LHCN-M2 (cell line): ENCODE results near the gene EIF2S2. TPM values are rescaled to one million over a fixed set of nuclear protein-coding genes. Genes with fewer than 3 reads are reported as not detected.
A peak's percentile ranks its signal among the peaks of the same experiment; 100 is the strongest.

ENCODE experiments used
- DNase-seq: peaks from one replicate; pipeline ENCODE4 v3.0.0-alpha.2; 2012; ENCODE audit warnings: low read depth
- total RNA-seq: library from RNA; depleted of rRNA; stranded (reverse); fragments of >200 nt; gene quantifications from 2 replicates; pipeline ENCODE4 v1.2.3, GENCODE V29; 2014

The EIF2S2 gene
- total RNA-seq, 1 experiment from 2014 or later, result 83.6 TPM

DNA sequence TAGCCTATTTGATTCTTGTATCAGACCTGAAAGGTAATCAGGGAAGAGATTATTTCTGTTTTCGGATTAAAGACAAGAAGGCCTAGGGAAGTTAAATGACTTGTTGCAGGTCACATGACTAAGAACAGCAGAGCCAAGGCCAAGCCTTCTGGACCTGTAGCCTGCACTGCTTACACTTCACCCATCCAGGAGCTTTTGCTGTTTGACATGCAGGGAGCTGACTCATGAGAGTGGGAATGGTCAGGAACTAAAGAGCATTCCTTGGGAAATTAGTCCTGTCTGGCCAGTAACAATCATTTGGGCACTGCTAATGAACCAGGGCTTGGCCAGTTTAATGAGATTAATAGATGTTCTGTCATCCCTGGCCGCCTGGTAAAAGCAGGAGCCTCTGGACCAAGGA is 46.8 kb downstream of the EIF2S2 start:
- DNase-seq, result peak; percentile 44

- DNase-seq, result no peak
Measured at GRCh38 chr20:34064286-34064685, 47.8 kb downstream of the EIF2S2 start.

- peak; percentile 6 for DNase-seq
Measured at GRCh38 chr20:34062570-34063482, 49.2 kb downstream of the EIF2S2 start.

GRCh38 chr20:34061695-34062094 is 50.3 kb downstream of the EIF2S2 start:
- DNase-seq, result no peak

DNA sequence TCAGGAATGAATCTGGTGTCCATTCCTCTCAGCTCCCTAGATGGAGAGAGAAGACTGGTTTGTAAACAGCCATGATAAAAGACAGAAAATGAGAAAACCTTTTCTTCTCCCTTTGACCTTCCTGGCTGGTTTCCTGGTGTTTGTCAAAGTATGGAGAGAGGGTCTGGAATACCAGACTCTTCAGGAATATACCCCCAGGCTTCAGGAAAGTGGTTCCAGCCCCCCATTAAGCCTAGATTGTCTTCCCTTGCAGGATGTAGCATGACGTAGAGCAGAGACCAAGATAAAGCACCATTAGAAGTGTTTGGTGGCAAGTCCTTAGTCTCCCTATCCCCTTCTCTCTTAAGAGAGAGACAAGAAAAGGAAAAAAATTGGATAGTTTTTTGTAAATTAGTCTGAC is 51.1 kb downstream of the EIF2S2 start:
- no peak for DNase-seq

DNA sequence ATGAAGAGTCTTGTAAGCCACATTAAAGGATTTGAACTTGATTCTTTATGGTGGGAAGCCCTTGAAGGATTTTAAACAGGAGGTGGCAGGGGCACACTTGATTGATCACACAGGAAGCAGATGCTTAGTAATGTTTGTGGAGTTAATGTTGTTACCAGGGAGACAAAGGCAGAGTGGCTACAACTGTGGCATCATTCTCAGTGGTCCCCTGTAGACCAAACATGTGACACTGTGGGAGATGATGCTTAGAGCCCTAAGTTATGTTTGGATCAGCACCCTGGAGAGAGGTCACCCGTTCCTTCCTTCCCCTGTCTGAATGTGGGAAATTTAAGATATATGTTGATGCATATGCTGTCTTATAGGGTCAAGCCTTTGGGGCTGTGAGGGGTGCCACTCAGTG is 53.2 kb downstream of the EIF2S2 start:
- DNase-seq, result peak; percentile 16

DNA sequence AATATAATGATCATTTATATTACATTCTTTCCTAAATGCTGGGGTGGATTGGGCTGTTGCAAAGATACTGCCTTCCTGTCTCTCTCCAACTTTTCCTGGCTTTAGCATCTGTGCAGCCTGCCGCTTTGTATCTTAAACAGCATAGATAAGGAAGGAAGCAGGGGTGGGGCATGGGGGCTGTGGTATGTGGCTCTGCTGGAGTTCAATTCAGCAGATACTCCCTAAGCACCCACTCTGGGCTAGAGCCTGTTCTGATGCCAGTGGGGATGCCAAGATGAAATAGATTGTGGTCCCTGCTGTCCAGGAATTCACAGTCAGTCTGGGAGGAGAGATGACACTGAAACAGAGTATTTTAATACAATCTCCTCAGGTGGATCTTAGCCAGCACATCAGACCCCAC is 56.8 kb downstream of the EIF2S2 start:
- no peak for DNase-seq

GRCh38 chr20:34052414-34052813 is 59.6 kb downstream of the EIF2S2 start:
- no peak for DNase-seq

- no peak for DNase-seq
Measured at GRCh38 chr20:34049897-34050695, 61.9 kb downstream of the EIF2S2 start.

DNA sequence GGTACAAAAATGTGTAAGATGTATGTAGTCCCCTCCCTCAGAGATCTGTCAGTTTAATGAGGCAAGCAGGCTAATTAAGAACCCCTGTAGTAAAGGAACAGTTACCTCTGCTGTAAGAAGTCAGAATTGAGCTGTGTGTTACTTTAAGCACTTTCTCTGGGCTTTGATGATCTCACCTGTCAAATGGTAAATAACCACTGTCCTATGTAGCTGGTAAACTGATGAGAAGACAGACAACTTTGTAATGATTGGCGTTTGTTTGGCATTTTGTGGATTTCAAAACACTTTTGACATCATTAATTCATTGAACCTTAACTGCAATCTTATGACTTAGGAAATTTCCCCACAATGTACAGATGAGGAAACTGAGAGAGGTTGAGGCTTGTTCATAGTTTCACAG is 62.7 kb downstream of the EIF2S2 start:
- no peak for DNase-seq

DNA sequence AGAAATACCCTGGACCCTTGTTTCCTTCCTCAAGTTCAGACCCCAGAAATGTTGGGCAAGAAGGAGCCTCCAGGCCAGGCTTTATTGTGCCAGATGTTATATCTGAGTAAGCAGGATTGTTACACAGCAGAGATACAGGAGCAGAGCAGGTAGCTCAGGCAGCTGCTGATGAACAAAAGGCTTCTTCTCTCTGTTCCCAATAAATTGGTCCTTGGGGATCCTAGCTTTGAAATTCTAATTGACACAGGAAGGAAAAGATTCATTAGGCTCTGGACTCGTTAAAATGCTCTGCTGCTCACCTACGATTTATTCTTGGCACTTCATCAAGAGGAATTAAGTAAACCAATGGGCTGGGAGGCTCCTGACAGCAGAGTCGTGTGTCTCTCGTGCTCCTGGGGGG is 64.1 kb downstream of the EIF2S2 start:
- no peak for DNase-seq

- DNase-seq, result no peak
Measured at GRCh38 chr20:34047010-34047687, 64.9 kb downstream of the EIF2S2 start.

GRCh38 chr20:34045930-34046725 is 65.9 kb downstream of the EIF2S2 start:
- DNase-seq, result no peak

DNA sequence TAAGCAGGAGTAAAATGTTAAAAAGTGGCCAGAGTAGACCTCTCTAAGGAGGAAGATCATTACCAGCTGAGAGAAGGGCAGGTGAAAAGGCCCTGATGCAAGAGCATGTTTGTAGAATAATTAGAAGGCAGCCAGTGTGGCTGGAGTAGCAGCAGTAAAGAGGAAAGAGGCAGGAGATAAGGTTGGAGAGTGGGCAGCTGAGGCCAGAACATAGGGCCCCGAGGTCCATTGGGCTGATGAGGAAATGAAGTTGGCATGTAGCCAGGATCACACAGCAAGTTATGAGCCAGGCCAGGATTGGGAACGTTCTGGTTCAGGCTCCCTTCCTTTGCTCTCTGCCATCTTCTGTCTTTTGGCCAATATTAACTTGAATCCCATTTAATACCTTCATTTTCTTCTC is 66.7 kb downstream of the EIF2S2 start:
- no peak for DNase-seq

DNA sequence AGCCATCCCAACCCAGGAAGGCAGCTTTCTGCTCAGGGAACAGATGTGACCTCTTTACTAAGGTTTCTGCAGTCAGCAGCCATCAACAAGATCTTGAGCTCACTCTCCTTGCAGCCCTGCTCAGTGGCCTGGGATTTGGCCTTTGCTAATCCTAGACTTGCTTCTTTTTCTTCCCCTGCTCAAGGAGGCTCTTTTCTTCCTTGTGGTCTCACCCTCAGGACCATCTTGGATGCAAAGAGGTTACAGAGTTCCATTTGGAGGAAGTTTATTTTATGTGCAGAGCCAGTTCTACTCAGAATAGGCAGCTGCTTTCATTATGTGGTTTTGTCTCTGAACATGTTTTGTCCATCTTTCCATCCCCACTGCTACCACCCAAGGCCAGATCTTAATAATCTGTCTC is 69.0 kb downstream of the EIF2S2 start:
- DNase-seq, result no peak

DNA sequence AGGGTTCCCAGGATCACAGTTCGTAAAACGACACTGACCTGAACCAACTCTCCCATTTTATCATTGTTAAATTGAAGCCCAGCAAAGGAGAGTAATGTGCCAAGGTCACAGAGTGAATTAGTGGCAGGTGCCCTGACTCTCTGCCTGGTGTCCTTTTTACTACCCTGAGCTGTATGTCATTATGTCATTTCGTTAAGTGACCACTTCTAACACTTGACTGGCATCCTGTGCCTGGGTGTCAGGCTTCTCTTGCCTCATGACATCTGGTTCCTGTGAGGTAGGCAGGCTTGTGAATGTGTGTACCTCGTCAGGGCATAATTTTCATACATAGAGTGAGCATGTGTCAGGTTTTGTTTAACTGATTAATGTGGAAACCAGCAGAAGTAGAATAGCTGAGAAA is 69.8 kb downstream of the EIF2S2 start:
- DNase-seq, result no peak

GRCh38 chr20:34041226-34041625 is 70.8 kb downstream of the EIF2S2 start:
- DNase-seq, result no peak

DNA sequence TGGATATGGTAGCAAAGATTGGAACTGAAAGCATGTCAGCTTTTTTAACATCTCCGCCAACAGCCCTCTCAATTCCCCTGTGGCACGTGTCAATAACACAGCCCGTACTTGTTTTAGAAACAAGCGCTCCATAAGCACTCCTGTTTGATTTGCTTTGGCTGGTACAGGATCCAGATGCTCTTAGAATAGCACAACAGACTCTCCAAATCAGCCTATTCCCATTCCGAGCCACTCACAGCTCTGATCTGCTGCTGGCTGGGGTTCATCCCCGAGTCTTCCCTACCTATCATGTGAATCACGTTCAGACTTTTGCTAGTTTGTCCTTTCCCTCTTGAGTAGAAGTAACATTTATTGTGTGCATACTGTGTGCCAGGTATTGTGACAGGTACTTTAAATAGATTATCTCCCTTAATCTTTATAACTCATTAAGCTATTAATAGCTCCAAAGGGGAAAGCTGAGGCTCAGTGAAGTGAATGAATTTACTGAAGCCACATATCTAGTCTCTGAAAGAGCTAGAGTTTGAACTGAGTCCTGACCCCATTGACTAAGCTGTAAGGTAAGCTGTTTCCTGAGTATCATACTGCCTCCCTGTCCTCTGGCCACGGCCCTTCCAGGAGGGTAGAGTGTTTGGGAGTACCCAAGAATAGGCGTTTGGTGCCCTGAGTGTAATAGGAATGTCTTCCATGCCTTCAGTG is 71.6 kb downstream of the EIF2S2 start:
- no peak for DNase-seq
